HL-60 (cell line): ENCODE data around the gene TUBGCP3.
"Not testable (repeated sequence)": the region's sequence is repeated elsewhere in the genome, so short reads cannot be mapped to it uniquely, and the experiment has no call there.

Experiments
- DNase-seq, 2 experiments: peaks; one replicate each; pipeline ENCODE4 v3.0.0-alpha.2; 2010 to 2020; ENCODE audit warnings: low read depth in 1 of 2, low spot score in 1 of 2
- H3K27ac ChIP-seq: fragments of 250-450 bp; sonication (Bioruptor Pico); replicated peaks from 2 replicates; pipeline ENCODE4 v1.5.1; 2020; ENCODE audit warnings: mild to moderate bottlenecking, moderate library complexity
- H3K27me3 ChIP-seq: fragments of 250-450 bp; sonication (Bioruptor Pico); 2 replicates; pipeline ENCODE4 v1.5.1; 2021; ENCODE audit warnings: mild to moderate bottlenecking, moderate library complexity; ENCODE audit not compliant: insufficient read depth, poor library complexity, severe bottlenecking
- H3K4me3 ChIP-seq: replicated peaks from 2 replicates; pipeline ENCODE4 v1.5.1; 2011; ENCODE audit warnings: mild to moderate bottlenecking, control low read depth, low read length; ENCODE audit not compliant: insufficient read depth
- CTCF ChIP-seq: IDR thresholded peaks from one replicate; pipeline ENCODE4 v1.5.1; 2011; ENCODE audit warnings: low read length, control low read depth, inconsistent platforms; ENCODE audit not compliant: insufficient read depth
- GABPA ChIP-seq: IDR thresholded peaks from 2 replicates; pipeline ENCODE4 v1.6.1; 2012; ENCODE audit warnings: low read depth
- POLR2AphosphoS5 ChIP-seq: IDR thresholded peaks from 2 replicates; pipeline ENCODE4 v1.6.1; 2012; ENCODE audit warnings: low read depth
- REST ChIP-seq: IDR thresholded peaks from 2 replicates; pipeline ENCODE4 v1.6.1; 2012; ENCODE audit warnings: low read depth; ENCODE audit not compliant: insufficient replicate concordance
- SPI1 ChIP-seq: IDR thresholded peaks from 2 replicates; pipeline ENCODE4 v1.6.1; 2012; ENCODE audit warnings: low read depth, mild to moderate bottlenecking, borderline replicate concordance

The TUBGCP3 gene

GRCh38 chr13:112496166-112496565 lies 91.8 kb downstream of the TUBGCP3 start:
- TF ChIP-seq POLR2AphosphoS5 (no peak), SPI1 (no peak)
- no peak overlapping the region for H3K27ac ChIP-seq
- H3K27me3 ChIP-seq = no peaks in the 10 kb centered on the region
- H3K4me3 ChIP-seq = no peak overlapping the region
- DNase-seq = no peak

GRCh38 chr13:112495465-112495864 lies 92.5 kb downstream of the TUBGCP3 start:
- no peak for DNase-seq

GRCh38 chr13:112489199-112489598 lies 98.8 kb downstream of the TUBGCP3 start:
- Histone ChIP-seq H3K27ac (no peak overlapping the region), H3K4me3 (no peak overlapping the region), H3K27me3 (no peaks in the 10 kb centered on the region)
- DNase-seq = no peak
- TF ChIP-seq CTCF (no peak), REST (no peak), POLR2AphosphoS5 (no peak), GABPA (no peak), SPI1 (no peak)

More at GRCh38 chr13:112495465-112495864, 92.5 kb downstream of the TUBGCP3 start:
- TF ChIP-seq POLR2AphosphoS5 (no peak), CTCF (no peak), REST (no peak), SPI1 (no peak), GABPA (no peak)
- no peaks in the 10 kb centered on the region for H3K27me3 ChIP-seq
- no peak overlapping the region for H3K27ac ChIP-seq
- H3K4me3 ChIP-seq = no peak overlapping the region

GRCh38 chr13:112488343-112489050 lies 99.5 kb downstream of the TUBGCP3 start:
- not testable (repeated sequence) for DNase-seq, H3K27me3 ChIP-seq, H3K4me3 ChIP-seq, H3K27ac ChIP-seq

- no peak for TF ChIP-seq SPI1
- TF ChIP-seq GABPA = no peak
- no peak for TF ChIP-seq REST
- no peak for TF ChIP-seq POLR2AphosphoS5
- Histone ChIP-seq H3K4me3 (no peak overlapping the region), H3K27me3 (no peaks in the 10 kb centered on the region), H3K27ac (no peak overlapping the region)
- DNase-seq = no peak
These were observed 100.8 kb downstream of the TUBGCP3 start for GRCh38 chr13:112487127-112487517.
